Adrenal gland (tissue), 5 donors: ENCODE data around the gene PPAN.

Experiments
- POLR2A ChIP-seq, 2 donors: fragments of 450-650 bp; IDR thresholded peaks; one replicate each; pipeline ENCODE4 v1.6.1; 2017; ENCODE audit warnings: antibody characterized with exemption in 2 of 2, mild to moderate bottlenecking in 2 of 2, moderate library complexity in 1 of 2
- TF ChIP-seq, protein P1 (sequence below), 6 experiments: fragments of 450-650 bp in 4 of 6; fragments of 200-600 bp in 2 of 6; sonication (generic) in 1 of 6; IDR thresholded peaks; 1 replicate in 5 of 6; 2 replicates in 1 of 6; pipeline versions ENCODE4 v1.5.1 to v1.8.0; 2016 to 2021; ENCODE audit warnings: antibody characterized with exemption in 6 of 6, mild to moderate bottlenecking in 2 of 6, moderate library complexity in 1 of 6
- donor health status: DM: no; HTN: no; CAD: no.

DNA sequence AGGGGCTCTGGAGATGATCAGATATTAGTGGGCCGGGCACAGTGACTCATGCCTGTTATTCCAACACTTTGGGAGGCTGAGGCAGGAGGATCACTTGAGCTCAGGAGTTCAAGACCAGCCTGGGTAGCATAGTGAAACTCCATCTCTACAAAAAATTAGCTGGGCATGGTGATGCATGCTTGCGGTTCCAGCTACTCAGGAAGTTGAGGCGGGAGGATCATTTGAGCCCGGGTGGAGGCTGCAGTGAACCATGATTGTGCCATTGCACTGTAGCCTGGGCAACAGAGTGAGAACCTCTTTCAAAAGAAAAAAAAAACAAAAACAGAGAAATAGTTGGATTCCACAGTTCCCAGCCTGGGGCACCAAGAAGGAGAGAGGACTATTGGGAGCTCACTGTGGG lies 38.0 kb upstream of the PPAN start:
- TF ChIP-seq, protein P1, sequence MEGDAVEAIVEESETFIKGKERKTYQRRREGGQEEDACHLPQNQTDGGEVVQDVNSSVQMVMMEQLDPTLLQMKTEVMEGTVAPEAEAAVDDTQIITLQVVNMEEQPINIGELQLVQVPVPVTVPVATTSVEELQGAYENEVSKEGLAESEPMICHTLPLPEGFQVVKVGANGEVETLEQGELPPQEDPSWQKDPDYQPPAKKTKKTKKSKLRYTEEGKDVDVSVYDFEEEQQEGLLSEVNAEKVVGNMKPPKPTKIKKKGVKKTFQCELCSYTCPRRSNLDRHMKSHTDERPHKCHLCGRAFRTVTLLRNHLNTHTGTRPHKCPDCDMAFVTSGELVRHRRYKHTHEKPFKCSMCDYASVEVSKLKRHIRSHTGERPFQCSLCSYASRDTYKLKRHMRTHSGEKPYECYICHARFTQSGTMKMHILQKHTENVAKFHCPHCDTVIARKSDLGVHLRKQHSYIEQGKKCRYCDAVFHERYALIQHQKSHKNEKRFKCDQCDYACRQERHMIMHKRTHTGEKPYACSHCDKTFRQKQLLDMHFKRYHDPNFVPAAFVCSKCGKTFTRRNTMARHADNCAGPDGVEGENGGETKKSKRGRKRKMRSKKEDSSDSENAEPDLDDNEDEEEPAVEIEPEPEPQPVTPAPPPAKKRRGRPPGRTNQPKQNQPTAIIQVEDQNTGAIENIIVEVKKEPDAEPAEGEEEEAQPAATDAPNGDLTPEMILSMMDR (IDR thresholded peaks at IDR 0.05), result no peak
- TF ChIP-seq POLR2A (IDR thresholded peaks at IDR 0.05), result no peak
